Sigmoid colon (tissue), 7 donors: Measurements from ENCODE around the gene SH3BP1. TPM values are rescaled to one million over a fixed set of nuclear protein-coding genes. Genes with fewer than 3 reads are reported as not detected.

Experiments
- DNase-seq: peaks from one replicate; pipeline ENCODE4 v3.0.0-alpha.2; 2019
- H3K27ac ChIP-seq, 4 donors: fragments of 200-600 bp; sonication (generic); one replicate each; pipeline ENCODE4 v1.5.1; 2016 to 2019; ENCODE audit warnings: mild to moderate bottlenecking in 1 of 4
- H3K27me3 ChIP-seq, 3 donors: fragments of 200-600 bp; sonication (generic); one replicate each; pipeline ENCODE4 v1.5.1; 2019; ENCODE audit warnings: mild to moderate bottlenecking in 1 of 3
- H3K36me3 ChIP-seq, 4 donors: fragments of 200-600 bp; sonication (generic); one replicate each; pipeline ENCODE4 v1.5.1; 2016 to 2019
- H3K4me1 ChIP-seq, 4 donors: fragments of 200-600 bp; sonication (generic); one replicate each; pipeline ENCODE4 v1.5.1; 2017 to 2019
- H3K4me3 ChIP-seq, 4 donors: fragments of 200-600 bp; sonication (generic); one replicate each; pipeline ENCODE4 v1.5.1; 2017 to 2019; ENCODE audit warnings: mild to moderate bottlenecking in 2 of 4, moderate library complexity in 1 of 4
- H3K9me3 ChIP-seq, 4 donors: fragments of 200-600 bp in 3 of 4; sonication (generic) in 3 of 4; one replicate each; pipeline versions ENCODE4 v1.5.1 to v1.6.1; 2013 to 2019
- CTCF ChIP-seq, 4 experiments: fragments of 450-650 bp in 3 of 4; fragments of 200-600 bp in 1 of 4; IDR thresholded peaks; one replicate each; pipeline ENCODE4 v1.5.1; 2016 to 2019; ENCODE audit warnings: antibody characterized with exemption in 4 of 4, mild to moderate bottlenecking in 3 of 4, moderate library complexity in 2 of 4
- EP300 ChIP-seq, 4 donors: sonication (generic); formaldehyde crosslinking; IDR thresholded peaks; one replicate each; pipeline ENCODE4 v1.6.1; 2017; ENCODE audit warnings: antibody characterized with exemption in 4 of 4
- POLR2A ChIP-seq, 2 donors: fragments of 450-650 bp; IDR thresholded peaks; one replicate each; pipeline ENCODE4 v1.6.1; 2016; ENCODE audit warnings: antibody characterized with exemption in 2 of 2, mild to moderate bottlenecking in 2 of 2, moderate library complexity in 2 of 2
- POLR2AphosphoS5 ChIP-seq, 4 donors: sonication (generic); formaldehyde crosslinking; IDR thresholded peaks; one replicate each; pipeline ENCODE4 v1.6.1; 2017; ENCODE audit warnings: antibody characterized with exemption in 4 of 4
- WGBS, 2 donors: extraction: QIAGEN DNeasy Blood & Tissue Kit; methylation state at CpG; one replicate each; pipeline ENCODE4 v1.1.7; 2013; 5-methylcytosine and 5-hydroxymethylcytosine counted together
- intact Hi-C: fragments of 100-400 bp; cut with DNase I; formaldehyde crosslinking; loops from one replicate; pipeline ENCODE4 v1.15.1; 2023
- polyA plus RNA-seq, 3 donors: library from polyadenylated mRNA; stranded (reverse); fragments of 200-250 nt; gene quantifications; one replicate each; pipeline ENCODE4 v1.2.3, GENCODE V29; 2013
- total RNA-seq, 4 donors: library from RNA; depleted of rRNA; stranded (reverse); fragments of >200 nt; gene quantifications; one replicate each; pipeline ENCODE4 v1.1.0, GENCODE V29; 2016
- donor health status: healthy with polysubstance abuse.
- donor health status: Bipolar disorder and iron deficiency.
- donor health status: healthy.

Gene SH3BP1
- total and polyA plus RNA-seq, 7 donors: 1.4 to 71.2 (median 6.9) TPM

- WGBS, 2 donors: 1 to 3% methylated on average over 42 of the region's 42 CpGs
- Histone ChIP-seq H3K36me3 (peaks cover 0 to 18% (median 6%) of the 10 kb centered on the region in 4 donors), H3K9me3 (no peaks in the 10 kb centered on the region), H3K27me3 (no peaks in the 10 kb centered on the region), H3K4me3 (peak overlapping the region; percentile 48 to 67 (median 59)), H3K4me1 (peaks cover 0 to 73% (median 63%) of the 10 kb centered on the region in 4 donors), H3K27ac (peak overlapping the region; percentile 92 to 99 (median 95))
- intact Hi-C loops: loop anchor here (2.0 kb wide), 1 partner anchor 68 kb away; no protein-coding TSS in a partner anchor
- TF ChIP-seq EP300 (IDR thresholded peaks at IDR 0.05) (peak in 2 of 4 donors; percentile 24 to 49), POLR2AphosphoS5 (IDR thresholded peaks at IDR 0.05) (peak; percentile 68 to 88 (median 76)), CTCF (IDR thresholded peaks at IDR 0.05) (no peak), POLR2A (IDR thresholded peaks at IDR 0.05) (peak; percentile 19 to 37)
- peak; percentile 96 for DNase-seq
Observed at GRCh38 chr22:37676736-37677492, 37.4 kb downstream of the SH3BP1 start.

- no peaks in the 10 kb centered on the region for H3K27me3 ChIP-seq
- H3K9me3 ChIP-seq: no peaks in the 10 kb centered on the region
- peaks cover 0 to 72% (median 62%) of the 10 kb centered on the region in 4 donors for H3K4me1 ChIP-seq
- no peak for DNase-seq
- TF ChIP-seq CTCF (IDR thresholded peaks at IDR 0.05): no peak
- no peak for TF ChIP-seq POLR2A (IDR thresholded peaks at IDR 0.05)
- TF ChIP-seq EP300 (IDR thresholded peaks at IDR 0.05): no peak
- TF ChIP-seq POLR2AphosphoS5 (IDR thresholded peaks at IDR 0.05): no peak
- 37 to 49% methylated on average over 15 of the region's 15 CpGs for WGBS, 2 donors
- intact Hi-C loops: loop anchor here (2.0 kb wide), 1 partner anchor 67 kb away; no protein-coding TSS in a partner anchor
- peak overlapping the region; percentile 92 to 99 (median 95) for H3K27ac ChIP-seq
- peaks cover 0 to 18% (median 6%) of the 10 kb centered on the region in 4 donors for H3K36me3 ChIP-seq
- peak overlapping the region; percentile 48 to 67 (median 59) for H3K4me3 ChIP-seq
Observed at GRCh38 chr22:37677493-37677974, 38.1 kb downstream of the SH3BP1 start.

GRCh38 chr22:37678372-37678771 is 38.9 kb downstream of the SH3BP1 start:
- no peaks in the 10 kb centered on the region for H3K9me3 ChIP-seq
- no peaks in the 10 kb centered on the region for H3K27me3 ChIP-seq
- intact Hi-C loops: no loop called here
- H3K36me3 ChIP-seq: peaks cover 0 to 18% (median 6%) of the 10 kb centered on the region in 4 donors
- peak overlapping the region; percentile 92 to 99 (median 95) for H3K27ac ChIP-seq
- 74 to 78% methylated on average over 18 of the region's 18 CpGs for WGBS, 2 donors
- peak overlapping the region in 1 of 4 donors; percentile 67 for H3K4me3 ChIP-seq
- TF ChIP-seq POLR2AphosphoS5 (IDR thresholded peaks at IDR 0.05) (no peak), POLR2A (IDR thresholded peaks at IDR 0.05) (no peak), CTCF (IDR thresholded peaks at IDR 0.05) (no peak), EP300 (IDR thresholded peaks at IDR 0.05) (no peak)
- no peak for DNase-seq
- peaks cover 0 to 63% (median 55%) of the 10 kb centered on the region in 4 donors for H3K4me1 ChIP-seq

GRCh38 chr22:37679670-37680069 is 40.2 kb downstream of the SH3BP1 start:
- Histone ChIP-seq H3K4me3 (no peak overlapping the region), H3K9me3 (no peaks in the 10 kb centered on the region), H3K36me3 (peaks cover 0 to 18% (median 6%) of the 10 kb centered on the region in 4 donors), H3K27me3 (no peaks in the 10 kb centered on the region), H3K4me1 (peaks cover 0 to 50% (median 42%) of the 10 kb centered on the region in 4 donors), H3K27ac (peak overlapping the region; percentile 92 to 99 (median 95))
- WGBS, 2 donors: 88 to 90% methylated on average over 8 of the region's 8 CpGs
- no peak for DNase-seq
- TF ChIP-seq EP300 (IDR thresholded peaks at IDR 0.05) (no peak), POLR2A (IDR thresholded peaks at IDR 0.05) (no peak), CTCF (IDR thresholded peaks at IDR 0.05) (no peak), POLR2AphosphoS5 (IDR thresholded peaks at IDR 0.05) (no peak)
- intact Hi-C loops: loop anchor here (2.0 kb wide), 2 partner anchors 19 to 55 kb away; no protein-coding TSS in a partner anchor
